Activated CD4-positive, CD25-positive, alpha-beta regulatory T cell (primary cell): ENCODE results near the gene STAC.

Experiments
- DNase-seq, 4 experiments: peaks; one replicate each; lab custom pipeline; 2025; lab: John Stamatoyannopoulos, UW

The STAC gene, protein sequence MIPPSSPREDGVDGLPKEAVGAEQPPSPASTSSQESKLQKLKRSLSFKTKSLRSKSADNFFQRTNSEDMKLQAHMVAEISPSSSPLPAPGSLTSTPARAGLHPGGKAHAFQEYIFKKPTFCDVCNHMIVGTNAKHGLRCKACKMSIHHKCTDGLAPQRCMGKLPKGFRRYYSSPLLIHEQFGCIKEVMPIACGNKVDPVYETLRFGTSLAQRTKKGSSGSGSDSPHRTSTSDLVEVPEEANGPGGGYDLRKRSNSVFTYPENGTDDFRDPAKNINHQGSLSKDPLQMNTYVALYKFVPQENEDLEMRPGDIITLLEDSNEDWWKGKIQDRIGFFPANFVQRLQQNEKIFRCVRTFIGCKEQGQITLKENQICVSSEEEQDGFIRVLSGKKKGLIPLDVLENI

DNA sequence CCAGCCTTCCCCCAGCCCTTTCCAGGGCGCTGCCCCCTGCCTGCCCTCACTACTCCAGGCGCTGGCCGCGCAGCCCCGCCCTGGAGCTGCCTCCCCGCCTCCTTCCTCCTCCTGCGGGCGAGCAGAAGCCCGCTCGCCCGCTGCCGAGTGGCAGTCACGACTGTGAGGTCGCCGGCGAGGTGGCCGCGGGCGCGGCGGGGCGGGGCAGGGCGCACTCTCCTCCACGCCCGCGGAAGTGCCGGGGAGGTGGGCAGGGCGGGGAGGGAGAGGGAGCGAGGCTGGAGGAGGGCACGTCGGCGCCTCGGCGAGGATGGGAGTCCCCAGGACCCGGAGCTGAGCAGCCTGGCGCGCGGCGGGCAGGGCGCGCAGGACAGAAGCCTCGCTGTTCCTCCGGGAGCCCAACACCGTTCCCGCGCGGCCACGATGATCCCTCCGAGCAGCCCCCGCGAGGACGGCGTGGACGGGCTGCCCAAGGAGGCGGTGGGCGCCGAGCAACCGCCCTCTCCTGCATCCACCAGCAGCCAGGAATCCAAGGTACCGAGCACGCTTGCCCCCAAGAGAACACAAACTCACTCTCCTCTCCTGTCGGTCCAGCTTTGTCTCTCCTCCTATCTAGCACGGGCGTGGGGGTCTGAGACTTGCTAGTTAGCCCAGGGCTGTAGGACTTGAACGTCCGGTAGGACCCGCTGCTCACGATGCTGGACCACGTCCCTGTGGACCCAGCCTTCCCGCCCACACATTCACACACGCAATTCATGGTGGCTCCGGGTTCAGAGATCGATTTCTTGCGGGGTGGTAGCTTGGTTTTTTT is at the start of gene STAC:
STAC (plus strand) TSS at position 284 of the 811 bp plus-strand sequence; CDS start at position 424, 140 bp downstream.
- DNase-seq, result no peak

DNA sequence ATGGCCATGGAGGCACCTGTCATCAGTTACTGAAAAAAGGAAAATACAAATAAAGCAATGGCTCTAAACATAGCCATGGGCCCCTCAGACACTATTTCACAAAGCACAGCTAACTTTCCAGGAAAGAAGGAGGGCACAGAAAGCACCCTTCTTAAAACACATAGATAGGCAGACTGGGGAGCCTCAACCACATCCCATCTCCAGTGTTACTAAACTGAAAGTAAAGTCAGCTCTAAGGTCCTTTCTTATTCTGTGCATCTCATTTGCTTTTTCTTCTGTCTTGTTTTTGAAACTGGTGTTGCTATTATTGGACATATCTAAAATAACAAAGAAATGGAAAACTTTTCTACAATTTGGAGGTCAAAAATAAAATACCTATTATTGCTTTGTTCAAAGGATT is 48.2 kb upstream of the STAC start:
- no peak for DNase-seq

DNA sequence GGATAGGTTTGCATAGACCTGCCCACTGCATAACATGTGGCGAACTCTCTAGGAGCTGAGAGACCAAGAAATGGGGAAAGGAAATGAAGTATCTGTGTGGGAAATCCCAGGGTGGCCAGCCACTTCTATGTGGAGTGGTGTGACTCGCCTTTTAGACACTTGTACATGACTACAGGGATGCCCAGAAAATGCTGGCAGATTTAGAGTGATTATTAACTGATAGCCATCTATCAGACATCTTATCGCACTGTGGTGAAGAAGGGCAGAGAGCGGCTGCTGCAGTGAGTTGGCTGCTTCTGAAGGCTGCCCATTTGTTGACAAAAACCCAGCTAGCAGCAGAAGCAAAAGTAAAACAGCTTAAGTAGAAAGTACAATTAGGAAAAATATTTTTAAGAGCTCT is 18.1 kb upstream of the STAC start:
- no peak for DNase-seq

DNA sequence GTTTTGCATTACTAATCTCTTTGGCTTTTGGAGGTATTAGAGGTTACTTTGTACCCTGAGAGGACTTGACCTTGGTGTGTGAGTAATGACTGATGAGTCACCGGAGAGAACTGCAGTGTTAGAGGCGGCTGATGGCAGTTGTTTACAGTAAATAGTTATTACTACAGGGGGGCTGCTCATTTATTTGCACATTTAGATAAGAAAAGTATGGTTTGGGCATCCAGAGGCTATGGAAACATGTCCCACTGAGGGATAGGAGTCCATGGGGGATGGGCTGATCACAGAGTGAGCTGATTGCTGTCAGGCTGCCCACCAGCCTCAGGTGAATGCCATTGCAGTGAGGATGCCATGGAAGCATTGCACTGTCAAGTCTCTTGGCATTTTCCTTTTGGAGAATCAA is 17.3 kb upstream of the STAC start:
- no peak for DNase-seq

DNA sequence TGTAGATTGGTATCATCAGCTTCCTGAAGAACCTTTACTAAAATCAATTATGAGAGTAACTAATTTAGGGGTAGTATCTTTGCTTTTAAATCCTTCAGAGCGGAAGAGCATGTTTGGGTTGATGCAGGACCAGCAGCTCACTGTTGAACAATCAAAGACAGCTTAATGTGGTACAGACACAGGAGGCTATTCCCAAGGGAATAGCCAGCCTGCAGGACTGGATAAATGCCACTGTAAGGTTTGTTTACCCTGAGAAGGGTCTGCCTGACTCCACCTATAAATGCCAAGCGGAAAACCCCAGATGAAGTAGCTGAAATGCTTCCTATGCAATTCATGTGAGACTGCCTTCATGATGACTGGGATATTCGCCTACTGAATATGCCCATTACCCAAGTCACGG is 16.0 kb upstream of the STAC start:
- no peak for DNase-seq

- DNase-seq, result no peak
These were observed 14.5 kb upstream of the STAC start for GRCh38 chr3:36365829-36366228.

GRCh38 chr3:36366308-36366707 is 14.0 kb upstream of the STAC start:
- DNase-seq, result no peak

- no peak for DNase-seq
These were observed 12.3 kb upstream of the STAC start for GRCh38 chr3:36367912-36368573.

- DNase-seq, result no peak
These were observed 7.8 kb upstream of the STAC start for GRCh38 chr3:36372534-36372935.

DNA sequence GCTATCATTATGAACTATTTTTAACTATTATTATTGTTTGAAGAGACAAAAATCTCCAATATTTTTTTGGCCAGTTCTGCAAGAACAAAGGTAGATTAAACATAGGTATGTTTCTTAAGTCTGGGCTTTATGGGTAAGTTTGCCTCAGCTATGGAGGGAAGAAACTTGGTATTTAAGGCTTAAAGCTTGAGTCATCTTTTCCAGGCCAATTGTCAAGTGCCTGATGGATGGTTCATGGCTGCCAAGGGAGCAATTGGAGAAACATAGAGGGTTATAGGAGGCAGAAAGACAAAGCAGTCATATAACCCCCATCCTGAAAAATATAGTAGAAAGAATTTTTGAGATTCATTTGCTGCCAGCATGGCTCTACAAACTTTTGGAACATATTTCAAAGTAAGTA is 7.2 kb upstream of the STAC start:
- no peak for DNase-seq

DNA sequence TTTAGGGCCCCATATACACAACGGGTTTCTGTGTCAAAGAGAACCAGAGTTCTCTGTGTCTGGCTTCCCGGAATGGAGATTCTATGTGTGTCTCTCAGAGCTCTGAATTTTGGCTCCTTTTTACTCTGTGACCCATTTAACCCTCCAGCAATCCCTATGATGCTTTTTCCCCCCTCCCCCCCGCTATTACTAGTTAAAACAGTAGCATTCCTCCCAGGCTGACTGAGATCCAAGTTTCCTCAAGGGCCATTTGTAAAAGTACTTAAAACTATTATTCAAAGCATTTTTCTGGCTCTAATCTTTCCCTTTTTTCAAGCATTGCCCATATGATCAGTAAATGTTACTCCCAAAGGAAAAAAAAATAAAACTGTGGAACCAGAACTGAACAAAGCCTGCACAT is 6.6 kb upstream of the STAC start:
- DNase-seq, result no peak

GRCh38 chr3:36379872-36380220 is 458 bp upstream of the STAC start:
- DNase-seq, result no peak

DNA sequence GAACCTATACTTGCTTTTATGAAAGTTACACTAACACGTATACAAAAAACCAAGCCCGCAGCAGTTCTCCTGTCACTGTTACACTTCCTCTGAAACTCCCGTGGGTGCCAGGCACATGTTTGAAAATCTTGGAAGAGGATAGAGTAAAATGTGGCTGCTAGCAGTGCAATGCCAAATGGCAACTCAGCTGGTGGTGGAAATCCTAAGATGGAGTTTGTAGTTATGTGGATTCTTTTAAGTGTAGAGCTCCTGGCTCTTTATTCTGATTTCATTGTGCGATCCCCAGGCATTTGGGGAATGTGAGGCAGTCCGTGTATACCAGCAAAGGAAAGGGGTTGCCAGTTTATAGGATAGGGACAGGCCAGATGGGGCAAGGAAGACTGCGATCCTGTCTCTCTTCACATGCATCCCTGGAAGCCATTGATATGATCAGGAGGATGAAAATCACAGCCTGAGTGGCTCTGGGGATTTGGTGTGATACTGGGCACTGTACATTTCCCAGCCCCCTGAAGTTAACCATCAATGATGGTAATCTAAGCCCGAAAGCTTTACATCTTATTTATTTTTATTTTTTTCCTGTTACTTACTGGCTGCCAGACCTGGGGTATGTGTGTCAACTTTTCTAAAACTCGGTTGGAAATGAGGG is 1.1 kb downstream of the STAC start:
- DNase-seq, result no peak

GRCh38 chr3:36393563-36393962 is 13.3 kb downstream of the STAC start:
- DNase-seq, result no peak

DNA sequence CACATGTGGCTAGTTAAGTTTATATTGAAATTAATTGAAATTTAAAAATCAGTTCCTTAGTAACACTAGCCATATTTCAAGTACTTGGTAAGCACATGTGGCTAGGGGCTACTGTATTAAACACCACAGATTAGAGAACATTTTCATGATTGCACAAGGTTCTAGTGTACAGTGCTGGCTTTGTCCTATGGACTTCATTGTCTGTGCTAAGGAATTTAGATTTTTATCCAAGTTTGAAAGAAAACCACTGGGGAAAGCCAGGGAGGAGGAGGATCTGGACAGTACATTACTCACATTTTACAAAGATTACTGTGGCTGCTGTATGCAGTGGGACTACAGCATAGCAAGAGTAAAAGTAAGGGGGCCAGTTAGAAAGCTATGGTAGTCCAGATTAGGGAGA is 13.9 kb downstream of the STAC start:
- no peak for DNase-seq

DNA sequence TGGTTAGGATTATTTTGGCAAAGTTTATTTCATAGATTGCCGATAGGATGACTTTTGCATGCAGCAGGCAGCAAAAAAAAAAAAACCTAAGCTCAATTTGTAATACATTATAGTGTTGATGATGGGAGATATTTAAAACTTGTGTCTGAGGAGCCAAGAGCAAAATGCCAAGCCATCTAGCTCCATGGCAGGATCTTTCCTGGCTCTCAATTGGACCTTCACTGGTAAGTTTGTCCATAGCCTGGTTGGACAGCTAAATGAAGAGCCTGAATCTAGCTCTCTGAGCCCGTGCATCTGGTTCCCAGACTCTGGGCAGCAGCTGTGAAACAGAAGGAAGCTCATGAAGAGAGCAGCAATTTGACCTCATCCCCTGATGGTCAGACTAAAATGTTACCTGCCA is 17.5 kb downstream of the STAC start:
- DNase-seq, result no peak

GRCh38 chr3:36399933-36400332 is 19.6 kb downstream of the STAC start:
- DNase-seq, result no peak

- DNase-seq, result no peak
These were observed 20.8 kb downstream of the STAC start for GRCh38 chr3:36401056-36401455.

DNA sequence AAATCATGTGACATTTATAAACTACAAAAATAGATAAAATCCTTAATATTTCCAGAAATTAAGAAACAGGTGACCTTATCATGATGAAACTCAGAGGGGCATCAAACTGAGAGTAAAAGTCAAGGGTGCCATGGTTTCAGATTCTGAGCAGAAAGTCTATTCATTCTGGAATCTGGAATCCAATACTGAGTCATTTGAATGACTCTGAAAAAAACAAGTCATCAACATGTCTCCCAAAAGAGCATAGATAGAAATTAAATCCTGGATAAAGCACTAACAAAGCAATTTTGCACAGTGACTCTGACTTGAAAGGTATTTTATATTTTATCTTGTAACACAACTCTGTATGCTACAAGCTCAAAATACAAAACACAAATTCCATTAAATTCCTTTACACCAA is 23.4 kb downstream of the STAC start:
- DNase-seq, result no peak

DNA sequence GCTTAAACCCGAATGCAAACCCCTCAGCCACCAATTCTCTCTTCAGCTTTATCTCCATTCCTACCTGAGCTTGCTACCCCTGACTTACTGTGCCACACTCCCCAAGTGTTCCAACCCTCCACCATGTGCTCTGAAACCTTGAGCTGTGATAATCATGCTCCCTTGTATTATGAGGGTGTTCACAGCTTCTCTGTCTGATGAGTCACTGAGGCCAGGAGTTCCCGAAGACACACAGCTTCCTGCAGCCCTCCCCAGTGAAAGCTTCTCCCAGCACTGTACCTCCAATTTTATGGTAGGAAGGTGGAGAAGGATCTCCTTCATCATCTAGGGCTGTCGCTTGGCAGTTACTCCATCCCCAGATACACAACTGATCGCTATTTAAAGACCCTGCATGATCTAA is 24.9 kb downstream of the STAC start:
- DNase-seq, result no peak

DNA sequence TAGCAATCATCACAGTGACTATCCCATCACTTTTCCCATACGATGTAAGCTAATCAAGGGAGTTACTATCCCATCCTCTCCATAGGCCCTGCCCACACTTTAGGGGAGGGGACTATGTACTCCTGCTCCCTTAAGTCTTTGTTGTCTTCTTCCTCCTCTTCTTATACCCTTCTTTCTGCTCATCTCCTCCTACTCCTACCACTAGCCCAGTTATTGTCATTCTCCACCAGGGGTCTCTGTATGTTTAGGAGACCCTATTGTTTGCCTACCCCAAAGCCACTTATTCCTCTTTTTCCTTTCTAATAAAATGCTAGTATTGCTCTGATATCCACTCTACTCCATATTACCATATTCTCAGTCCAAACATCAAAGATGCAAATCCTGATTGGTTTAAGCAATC is 27.8 kb downstream of the STAC start:
- DNase-seq, result no peak

GRCh38 chr3:36409862-36410261 is 29.6 kb downstream of the STAC start:
- no peak for DNase-seq
